Chondrocyte (in vitro differentiated cells): ENCODE results near the gene POLD2. TPM values are rescaled to one million over a fixed set of nuclear protein-coding genes. Genes with fewer than 3 reads are reported as not detected.

Experiments used
- DNase-seq: peaks from one replicate; pipeline ENCODE4 v3.0.0; 2021; ENCODE audit warnings: mixed read lengths, low spot score
- H3K27ac Mint-ChIP-seq: one replicate; pipeline ENCODE4 v1.8.0; 2021; ENCODE audit warnings: mild to moderate bottlenecking, moderate library complexity, mixed read lengths; ENCODE audit not compliant: unreplicated experiment
- H3K27me3 Mint-ChIP-seq: 2 replicates; pipeline ENCODE4 v1.8.0; 2021; ENCODE audit warnings: low read depth, mixed read lengths
- H3K36me3 Mint-ChIP-seq: 2 replicates; pipeline ENCODE4 v1.8.0; 2021; ENCODE audit warnings: low read depth, mixed read lengths
- H3K4me1 Mint-ChIP-seq: 2 replicates; pipeline ENCODE4 v1.8.0; 2021; ENCODE audit warnings: low read depth, mild to moderate bottlenecking, mixed read lengths
- H3K4me3 Mint-ChIP-seq: one replicate; pipeline ENCODE4 v1.8.0; 2021; ENCODE audit warnings: mild to moderate bottlenecking, moderate library complexity, mixed read lengths; ENCODE audit not compliant: unreplicated experiment
- H3K9me3 Mint-ChIP-seq: 2 replicates; pipeline ENCODE4 v1.8.0; 2021; ENCODE audit warnings: low read depth, mixed read lengths
- total RNA-seq: library from RNA; stranded (reverse); gene quantifications from 3 replicates; pipeline ENCODE4 v1.2.1, GENCODE V29; 2021
- TF ChIP-seq, protein P1 (sequence below): fragments of 200-600 bp; sonication (generic); IDR thresholded peaks from 2 replicates; pipeline ENCODE4 v1.5.0; 2021; ENCODE audit warnings: antibody characterized with exemption, mild to moderate bottlenecking, moderate library complexity

The POLD2 gene
- total RNA-seq, 1 donor from 2014 or later, result 49.2 TPM

DNA sequence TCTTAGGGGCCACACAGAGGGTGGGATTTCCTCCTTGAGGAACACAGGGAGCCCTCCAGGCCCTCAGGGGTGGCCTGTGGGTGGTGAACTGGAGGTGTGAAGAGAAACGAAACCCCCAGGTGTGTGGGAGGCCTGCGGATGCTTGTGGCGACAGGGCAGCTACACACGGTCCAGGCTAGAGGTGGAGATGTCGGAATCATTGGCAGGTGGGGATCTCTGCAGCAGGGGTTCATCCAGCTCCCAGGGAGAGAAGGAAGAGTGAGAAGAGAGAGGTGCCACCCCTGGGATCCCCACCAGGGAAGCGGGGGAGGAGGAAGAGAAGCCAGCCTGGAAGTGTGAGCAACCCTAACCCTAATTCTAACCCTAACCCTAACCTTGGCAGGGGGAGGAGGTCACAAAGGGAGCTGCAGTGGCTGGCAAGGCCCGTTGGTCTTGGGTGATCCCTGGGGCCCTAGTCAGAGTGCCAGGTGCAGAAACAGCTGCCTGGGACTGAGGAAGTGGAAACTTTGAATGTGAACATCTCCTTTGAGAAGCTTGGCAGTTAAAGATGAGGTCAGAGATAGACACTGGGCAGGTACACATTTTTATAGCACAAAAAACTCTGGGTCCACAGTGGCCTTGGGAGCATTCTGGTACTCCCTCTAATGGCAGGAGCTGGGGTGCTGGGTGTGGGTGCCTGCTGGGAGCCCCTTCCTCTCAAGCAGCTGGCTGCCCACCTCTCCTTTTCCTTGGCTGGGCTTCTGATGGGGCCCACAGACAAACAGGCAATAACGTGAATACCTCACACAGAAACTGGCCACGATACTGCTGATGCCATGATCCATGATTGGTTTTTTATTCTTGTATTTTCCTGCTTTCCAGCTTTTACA lies 26.1 kb downstream of the POLD2 start:
- Mint-ChIP-seq H3K9me3 (peaks cover 4% of the 10 kb centered on the region), H3K36me3 (no peaks in the 10 kb centered on the region), H3K27me3 (no peaks in the 10 kb centered on the region), H3K4me3 (no peak overlapping the region), H3K27ac (no peak overlapping the region), H3K4me1 (peaks cover 60% of the 10 kb centered on the region)
- TF ChIP-seq, protein P1, sequence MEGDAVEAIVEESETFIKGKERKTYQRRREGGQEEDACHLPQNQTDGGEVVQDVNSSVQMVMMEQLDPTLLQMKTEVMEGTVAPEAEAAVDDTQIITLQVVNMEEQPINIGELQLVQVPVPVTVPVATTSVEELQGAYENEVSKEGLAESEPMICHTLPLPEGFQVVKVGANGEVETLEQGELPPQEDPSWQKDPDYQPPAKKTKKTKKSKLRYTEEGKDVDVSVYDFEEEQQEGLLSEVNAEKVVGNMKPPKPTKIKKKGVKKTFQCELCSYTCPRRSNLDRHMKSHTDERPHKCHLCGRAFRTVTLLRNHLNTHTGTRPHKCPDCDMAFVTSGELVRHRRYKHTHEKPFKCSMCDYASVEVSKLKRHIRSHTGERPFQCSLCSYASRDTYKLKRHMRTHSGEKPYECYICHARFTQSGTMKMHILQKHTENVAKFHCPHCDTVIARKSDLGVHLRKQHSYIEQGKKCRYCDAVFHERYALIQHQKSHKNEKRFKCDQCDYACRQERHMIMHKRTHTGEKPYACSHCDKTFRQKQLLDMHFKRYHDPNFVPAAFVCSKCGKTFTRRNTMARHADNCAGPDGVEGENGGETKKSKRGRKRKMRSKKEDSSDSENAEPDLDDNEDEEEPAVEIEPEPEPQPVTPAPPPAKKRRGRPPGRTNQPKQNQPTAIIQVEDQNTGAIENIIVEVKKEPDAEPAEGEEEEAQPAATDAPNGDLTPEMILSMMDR, result no peak
- no peak for DNase-seq

DNA sequence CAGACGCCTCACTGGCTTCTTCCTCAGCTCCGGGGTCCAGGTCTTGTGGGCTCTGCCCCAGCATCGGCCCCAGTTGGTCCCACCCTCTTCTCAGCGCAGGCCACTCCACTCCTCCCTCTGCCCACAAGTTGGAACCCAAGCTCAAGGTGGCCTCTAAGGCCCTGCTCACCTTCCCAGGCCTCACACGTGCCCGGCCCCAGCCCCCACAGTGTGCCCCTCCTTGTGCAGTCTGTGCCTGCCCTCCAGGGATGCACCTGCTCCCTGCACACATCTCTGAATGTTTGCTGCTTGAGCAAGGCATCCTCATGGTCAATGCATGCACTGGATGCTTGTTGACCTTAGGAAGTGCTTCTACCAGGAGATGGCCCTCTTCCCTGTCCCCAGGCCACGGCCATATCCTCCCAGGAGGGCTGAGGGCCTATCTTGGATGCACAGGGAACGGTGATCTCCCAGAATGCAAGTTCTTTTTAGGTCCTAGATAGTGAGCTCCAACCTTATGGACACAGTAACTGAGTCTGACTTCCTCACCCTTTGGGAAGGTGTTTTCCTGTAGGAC lies 26.9 kb downstream of the POLD2 start:
- H3K4me3 Mint-ChIP-seq, result no peak overlapping the region
- no peaks in the 10 kb centered on the region for H3K27me3 Mint-ChIP-seq
- H3K27ac Mint-ChIP-seq, result no peak overlapping the region

DNA sequence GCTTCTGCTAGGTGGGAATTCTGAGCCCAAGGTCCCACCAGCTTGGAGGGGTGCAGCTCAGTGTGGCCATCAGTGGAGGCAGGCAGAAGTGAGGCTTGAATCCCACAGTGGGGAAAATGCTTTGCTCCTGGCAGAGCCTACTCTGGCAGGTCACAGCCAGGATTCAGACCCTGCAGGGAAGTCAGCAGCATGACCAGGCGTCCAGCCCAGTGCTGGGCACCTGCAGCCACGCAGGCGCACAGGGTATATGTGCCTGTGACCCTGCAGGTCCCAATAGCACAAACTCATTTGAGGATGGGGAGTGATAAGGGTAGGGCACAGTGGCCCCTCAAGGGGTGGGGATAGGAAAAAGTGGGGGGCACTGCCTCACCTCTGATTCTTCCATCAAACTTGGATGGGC lies 27.6 kb downstream of the POLD2 start:
- Mint-ChIP-seq H3K4me3 (no peak overlapping the region), H3K27me3 (no peaks in the 10 kb centered on the region), H3K4me1 (peaks cover 47% of the 10 kb centered on the region), H3K36me3 (no peaks in the 10 kb centered on the region), H3K27ac (no peak overlapping the region), H3K9me3 (peaks cover 4% of the 10 kb centered on the region)
- TF ChIP-seq, protein P1, result no peak
- DNase-seq, result no peak

More for the DNA sequence above, 26.9 kb downstream of the POLD2 start:
- DNase-seq, result no peak
- H3K4me1 Mint-ChIP-seq, result peaks cover 51% of the 10 kb centered on the region
- H3K9me3 Mint-ChIP-seq, result peaks cover 4% of the 10 kb centered on the region
- no peaks in the 10 kb centered on the region for H3K36me3 Mint-ChIP-seq
- TF ChIP-seq, protein P1, result no peak

DNA sequence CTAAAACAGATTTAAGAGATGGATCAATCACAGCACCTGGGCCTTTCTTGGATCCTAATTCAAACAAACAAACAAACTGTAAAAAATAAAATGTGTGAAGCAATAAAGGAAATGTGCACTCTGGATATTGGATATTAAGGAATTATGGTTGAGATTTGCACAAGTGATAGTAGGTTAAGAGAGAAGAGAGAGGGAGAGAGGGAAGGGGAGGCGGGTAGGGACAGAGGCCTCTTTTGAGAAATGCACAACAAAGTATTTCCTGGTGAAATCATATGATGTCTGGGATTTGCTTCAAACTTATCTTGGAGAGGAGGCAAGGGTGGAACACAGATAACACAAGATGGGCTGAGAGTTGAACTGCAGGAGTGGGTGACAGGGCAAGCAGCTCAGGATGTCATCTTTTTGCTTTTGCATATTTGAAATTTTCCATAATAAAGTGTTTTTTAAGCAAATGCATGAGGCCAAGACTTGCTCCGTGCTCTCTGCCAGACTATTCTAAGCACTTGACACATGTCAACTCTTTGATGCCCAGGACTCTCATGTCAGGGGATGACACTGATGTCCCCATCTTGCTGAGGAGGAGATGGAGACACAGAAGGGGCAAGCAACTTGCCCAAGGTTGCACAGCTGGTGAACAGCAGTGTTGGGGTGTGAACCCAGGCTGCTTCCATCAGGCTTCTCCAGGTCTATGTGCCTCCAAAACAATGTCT lies 28.3 kb downstream of the POLD2 start:
- Mint-ChIP-seq H3K4me3 (no peak overlapping the region), H3K27ac (peak overlapping the region; percentile 30), H3K27me3 (no peaks in the 10 kb centered on the region), H3K4me1 (peaks cover 47% of the 10 kb centered on the region), H3K36me3 (no peaks in the 10 kb centered on the region), H3K9me3 (peaks cover 4% of the 10 kb centered on the region)
- TF ChIP-seq, protein P1, result no peak
- no peak for DNase-seq

GRCh38 chr7:44094365-44094764 lies 29.0 kb downstream of the POLD2 start:
- TF ChIP-seq, protein P1, result no peak
- no peaks in the 10 kb centered on the region for H3K36me3 Mint-ChIP-seq
- no peaks in the 10 kb centered on the region for H3K27me3 Mint-ChIP-seq
- no peak overlapping the region for H3K4me3 Mint-ChIP-seq
- peaks cover 44% of the 10 kb centered on the region for H3K4me1 Mint-ChIP-seq
- DNase-seq, result no peak
- H3K9me3 Mint-ChIP-seq, result peaks cover 4% of the 10 kb centered on the region
- peak overlapping the region; percentile 30 for H3K27ac Mint-ChIP-seq
